ACC112 (cell line): ENCODE results near the gene CMKLR1.

ENCODE experiments used
- H2AFZ ChIP-seq: fragments of 200-600 bp; sonication (generic); one replicate; pipeline ENCODE4 v1.6.0; 2017; ENCODE audit warnings: antibody characterized with exemption, low read length; ENCODE audit not compliant: unreplicated experiment
- H3K27ac ChIP-seq: fragments of 200-600 bp; sonication (generic); 2 replicates; pipeline ENCODE4 v1.5.1; 2014; ENCODE audit warnings: low read depth, mild to moderate bottlenecking, antibody characterized with exemption, low read length, moderate library complexity
- H3K27me3 ChIP-seq: fragments of 200-600 bp; sonication (generic); 2 replicates; pipeline ENCODE4 v1.6.1; 2014; ENCODE audit warnings: mild to moderate bottlenecking, antibody characterized with exemption, low read length, moderate library complexity, mixed read lengths; ENCODE audit not compliant: insufficient read depth
- H3K36me3 ChIP-seq: fragments of 200-600 bp; sonication (generic); 2 replicates; pipeline ENCODE4 v1.6.1; 2016; ENCODE audit warnings: mild to moderate bottlenecking, antibody characterized with exemption, low read length, moderate library complexity, mixed read lengths; ENCODE audit not compliant: insufficient read depth
- H3K4me1 ChIP-seq: fragments of 200-600 bp; sonication (generic); one replicate; pipeline ENCODE4 v1.6.1; 2016; ENCODE audit warnings: low read length, mixed read lengths; ENCODE audit not compliant: insufficient read depth, unreplicated experiment, control insufficient read depth
- H3K4me3 ChIP-seq: fragments of 200-600 bp; sonication (generic); 2 replicates; pipeline ENCODE4 v1.5.1; 2014; ENCODE audit warnings: mild to moderate bottlenecking, low read depth, low read length
- H3K79me2 ChIP-seq: fragments of 200-600 bp; sonication (generic); one replicate; pipeline ENCODE4 v1.6.0; 2016; ENCODE audit warnings: low read length; ENCODE audit not compliant: control insufficient read depth, unreplicated experiment, insufficient read depth

CMKLR1 gene

GRCh38 chr12:108257610-108258106 lies 81.5 kb downstream of the CMKLR1 start:
- Histone ChIP-seq H3K36me3 (no peaks in the 10 kb centered on the region), H3K4me1 (no peaks in the 10 kb centered on the region), H2AFZ (no peak overlapping the region), H3K27ac (no peak overlapping the region), H3K79me2 (no peaks in the 10 kb centered on the region), H3K4me3 (no peak overlapping the region), H3K27me3 (peaks cover 39% of the 10 kb centered on the region)

- H3K36me3 ChIP-seq, result no peaks in the 10 kb centered on the region
- H3K27me3 ChIP-seq, result peaks cover 39% of the 10 kb centered on the region
- H2AFZ ChIP-seq, result no peak overlapping the region
- H3K4me1 ChIP-seq, result no peaks in the 10 kb centered on the region
- H3K4me3 ChIP-seq, result no peak overlapping the region
- H3K27ac ChIP-seq, result no peak overlapping the region
- H3K79me2 ChIP-seq, result no peaks in the 10 kb centered on the region
Observed at GRCh38 chr12:108257004-108257403, 82.1 kb downstream of the CMKLR1 start.

DNA sequence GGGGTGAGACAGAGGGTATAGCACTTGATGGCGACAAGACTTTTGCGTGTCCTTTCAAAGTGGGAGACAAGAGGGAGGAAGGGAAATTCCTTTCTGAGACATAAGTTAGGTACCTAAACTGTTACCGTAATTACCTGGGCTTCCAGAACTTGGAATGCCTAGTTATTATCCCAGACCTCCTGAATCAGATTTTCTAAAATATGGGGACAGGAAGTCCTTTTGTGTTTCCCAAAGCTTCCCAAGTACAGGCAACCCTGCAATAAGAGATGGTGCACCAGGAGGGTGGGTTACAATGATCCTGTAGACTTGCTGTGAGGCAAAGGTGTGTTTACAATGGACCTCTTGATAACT lies 83.9 kb downstream of the CMKLR1 start:
- no peaks in the 10 kb centered on the region for H3K79me2 ChIP-seq
- no peaks in the 10 kb centered on the region for H3K36me3 ChIP-seq
- peaks cover 51% of the 10 kb centered on the region for H3K27me3 ChIP-seq
- H3K27ac ChIP-seq, result no peak overlapping the region
- H3K4me1 ChIP-seq, result no peaks in the 10 kb centered on the region
- no peak overlapping the region for H3K4me3 ChIP-seq
- no peak overlapping the region for H2AFZ ChIP-seq

DNA sequence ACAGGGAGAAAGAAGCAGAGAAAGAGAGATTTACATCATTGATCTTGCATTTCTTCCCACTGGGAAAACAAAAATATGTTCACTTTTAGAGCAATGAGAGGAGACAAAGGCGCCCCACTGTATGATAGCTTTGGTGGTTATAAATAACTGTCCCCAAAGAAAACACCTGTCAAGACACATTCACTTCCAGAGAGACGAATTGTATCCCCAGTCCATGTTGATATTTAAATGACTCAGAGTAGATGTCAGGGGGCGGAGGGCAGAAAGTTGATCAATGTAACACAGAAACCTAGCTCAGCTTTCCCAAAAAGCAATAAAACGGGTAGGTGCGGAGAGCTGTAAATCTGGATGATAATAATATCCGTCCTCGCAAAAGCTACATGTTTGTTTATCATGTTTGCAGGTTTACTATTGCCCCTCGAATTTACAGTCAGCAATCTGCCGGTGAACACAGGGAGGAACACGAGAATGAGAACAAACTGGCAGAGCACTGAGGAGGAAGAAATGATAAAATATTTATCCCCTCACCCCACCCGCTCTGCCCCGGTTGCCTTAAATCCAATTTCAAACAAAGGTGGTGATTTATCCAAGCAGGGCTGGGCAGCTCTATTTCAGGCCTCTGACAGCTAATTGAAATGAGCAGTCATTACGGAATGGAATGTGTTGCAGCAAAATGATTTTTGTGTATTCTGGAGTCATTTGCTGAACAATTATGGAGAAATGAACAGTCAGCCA lies 84.4 kb downstream of the CMKLR1 start:
- Histone ChIP-seq H3K4me1 (no peaks in the 10 kb centered on the region), H3K36me3 (no peaks in the 10 kb centered on the region), H3K79me2 (no peaks in the 10 kb centered on the region), H2AFZ (no peak overlapping the region), H3K4me3 (no peak overlapping the region), H3K27ac (no peak overlapping the region), H3K27me3 (peaks cover 55% of the 10 kb centered on the region)

DNA sequence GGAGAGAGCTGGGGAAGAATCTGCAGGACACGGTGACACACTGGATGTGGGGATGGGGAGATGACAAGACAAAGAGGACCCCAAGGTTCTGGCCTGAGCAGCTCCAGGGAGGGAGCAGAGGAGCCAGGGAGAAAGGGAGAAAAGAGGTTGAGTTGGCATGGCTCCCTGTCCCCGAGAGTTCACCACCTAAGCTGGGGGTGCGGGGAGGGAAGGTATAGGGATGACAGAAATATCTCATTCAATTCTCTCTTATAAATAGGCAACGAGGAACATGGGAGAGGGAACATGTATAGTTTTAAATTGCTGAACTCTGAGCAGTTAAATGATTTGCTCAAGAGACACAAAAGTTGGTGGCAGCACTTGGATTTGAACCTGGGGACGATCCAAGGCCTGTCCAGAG lies 85.1 kb downstream of the CMKLR1 start:
- no peak overlapping the region for H3K27ac ChIP-seq
- H2AFZ ChIP-seq, result no peak overlapping the region
- no peaks in the 10 kb centered on the region for H3K36me3 ChIP-seq
- no peaks in the 10 kb centered on the region for H3K4me1 ChIP-seq
- H3K79me2 ChIP-seq, result no peaks in the 10 kb centered on the region
- no peak overlapping the region for H3K4me3 ChIP-seq
- peaks cover 61% of the 10 kb centered on the region for H3K27me3 ChIP-seq

GRCh38 chr12:108253540-108253939 lies 85.6 kb downstream of the CMKLR1 start:
- Histone ChIP-seq H3K27me3 (peaks cover 62% of the 10 kb centered on the region), H3K4me3 (no peak overlapping the region), H3K36me3 (no peaks in the 10 kb centered on the region), H2AFZ (no peak overlapping the region), H3K4me1 (no peaks in the 10 kb centered on the region), H3K79me2 (no peaks in the 10 kb centered on the region), H3K27ac (no peak overlapping the region)

DNA sequence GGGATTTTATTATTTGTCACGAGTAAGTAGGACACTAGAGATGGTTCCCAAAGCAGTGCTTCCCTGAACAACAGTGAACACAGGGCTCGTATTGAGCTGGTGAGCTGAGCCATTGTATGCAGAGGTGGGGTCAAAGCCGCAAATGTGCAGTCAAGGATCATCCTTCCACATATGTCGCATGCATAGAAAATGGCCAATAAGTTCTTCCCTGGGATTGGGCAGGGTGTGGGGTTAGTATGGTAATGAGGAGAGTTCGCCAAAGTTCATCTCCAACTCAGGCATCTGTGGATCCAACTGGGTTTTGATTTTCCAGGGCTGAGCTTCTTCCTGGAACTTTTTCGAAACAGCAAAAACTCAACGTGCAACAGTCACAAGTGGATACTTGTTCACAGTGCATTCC lies 86.6 kb downstream of the CMKLR1 start:
- no peak overlapping the region for H3K27ac ChIP-seq
- no peaks in the 10 kb centered on the region for H3K4me1 ChIP-seq
- H3K4me3 ChIP-seq, result no peak overlapping the region
- H3K79me2 ChIP-seq, result no peaks in the 10 kb centered on the region
- H3K27me3 ChIP-seq, result peaks cover 62% of the 10 kb centered on the region
- H2AFZ ChIP-seq, result no peak overlapping the region
- no peaks in the 10 kb centered on the region for H3K36me3 ChIP-seq

DNA sequence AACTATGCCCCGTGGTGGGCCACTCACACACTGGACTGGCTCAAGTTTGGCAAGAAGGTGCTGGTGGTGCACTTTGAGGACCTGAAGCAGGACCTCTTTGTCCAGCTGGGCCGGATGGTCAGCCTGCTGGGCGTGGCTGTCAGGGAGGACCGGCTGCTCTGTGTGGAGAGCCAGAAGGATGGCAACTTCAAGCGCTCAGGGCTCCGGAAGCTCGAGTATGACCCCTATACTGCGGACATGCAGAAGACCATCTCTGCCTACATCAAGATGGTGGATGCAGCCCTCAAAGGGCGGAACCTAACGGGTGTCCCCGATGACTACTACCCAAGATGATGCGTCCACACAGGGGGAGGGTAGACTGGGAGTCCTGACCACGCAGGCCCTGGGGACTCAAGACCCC lies 91.1 kb downstream of the CMKLR1 start:
- Histone ChIP-seq H2AFZ (no peak overlapping the region), H3K27ac (no peak overlapping the region), H3K4me3 (no peak overlapping the region), H3K36me3 (no peaks in the 10 kb centered on the region), H3K79me2 (no peaks in the 10 kb centered on the region), H3K4me1 (no peaks in the 10 kb centered on the region), H3K27me3 (peaks cover 33% of the 10 kb centered on the region)

DNA sequence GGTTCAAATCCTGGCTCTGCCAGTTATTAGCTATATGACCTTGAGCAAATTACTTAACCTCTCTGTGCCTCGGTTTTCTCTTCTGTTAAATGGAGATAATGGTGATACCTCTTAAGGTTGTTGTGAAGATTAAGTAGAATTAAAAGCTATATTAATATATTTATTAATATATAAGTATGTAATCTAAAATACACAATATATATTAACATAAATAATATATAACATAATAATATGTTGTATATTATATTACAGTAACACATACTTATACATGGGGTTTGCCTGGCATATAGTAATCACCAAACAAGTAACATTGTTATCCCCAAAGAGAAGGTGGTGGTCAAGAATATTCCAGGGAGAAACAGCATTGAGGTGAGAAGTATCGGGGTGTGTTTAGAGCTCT lies 92.0 kb downstream of the CMKLR1 start:
- Histone ChIP-seq H3K4me3 (no peak overlapping the region), H3K36me3 (no peaks in the 10 kb centered on the region), H2AFZ (no peak overlapping the region), H3K4me1 (no peaks in the 10 kb centered on the region), H3K27me3 (peaks cover 24% of the 10 kb centered on the region), H3K79me2 (no peaks in the 10 kb centered on the region), H3K27ac (no peak overlapping the region)

GRCh38 chr12:108241986-108242703 lies 97.0 kb downstream of the CMKLR1 start:
- peaks cover 7% of the 10 kb centered on the region; the same call in 1 of the 2 replicates for H3K27me3 ChIP-seq
- H3K36me3 ChIP-seq, result no peaks in the 10 kb centered on the region
- no peak overlapping the region for H2AFZ ChIP-seq
- no peaks in the 10 kb centered on the region for H3K79me2 ChIP-seq
- H3K4me3 ChIP-seq, result no peak overlapping the region
- H3K27ac ChIP-seq, result no peak overlapping the region
- H3K4me1 ChIP-seq, result no peaks in the 10 kb centered on the region

GRCh38 chr12:108240928-108241327 lies 98.2 kb downstream of the CMKLR1 start:
- Histone ChIP-seq H3K27ac (no peak overlapping the region), H3K79me2 (no peaks in the 10 kb centered on the region), H3K36me3 (no peaks in the 10 kb centered on the region), H3K4me1 (no peaks in the 10 kb centered on the region), H2AFZ (no peak overlapping the region), H3K4me3 (no peak overlapping the region), H3K27me3 (peaks cover 11% of the 10 kb centered on the region; the same call in 1 of the 2 replicates)
